Mesendoderm (in vitro differentiated cells): ENCODE measurements around the gene DNTT.

Source experiments
- DNase-seq: peaks from one replicate; pipeline ENCODE4 v3.0.0; 2013
- H2AK5ac ChIP-seq: 2 replicates; pipeline ENCODE4 v1.6.1; 2013; ENCODE audit warnings: low read length, inconsistent platforms
- H2BK120ac ChIP-seq: 2 replicates; pipeline ENCODE4 v1.6.1; 2013; ENCODE audit warnings: low read depth, mild to moderate bottlenecking, low read length, moderate library complexity, mixed read lengths
- H2BK15ac ChIP-seq: replicated peaks from 2 replicates; pipeline ENCODE4 v1.6.1; 2013; ENCODE audit warnings: low read depth, mild to moderate bottlenecking, moderate library complexity
- H2BK5ac ChIP-seq: 2 replicates; pipeline ENCODE4 v1.6.1; 2013; ENCODE audit warnings: low read length, inconsistent platforms
- H3K18ac ChIP-seq: 2 replicates; pipeline ENCODE4 v1.6.1; 2013; ENCODE audit warnings: mild to moderate bottlenecking, low read length, mixed read lengths
- H3K23ac ChIP-seq: one replicate; pipeline ENCODE4 v1.6.1; 2013; ENCODE audit warnings: low read length
- H3K27ac ChIP-seq: 2 replicates; pipeline ENCODE4 v1.5.1; 2013; ENCODE audit warnings: low read depth, mild to moderate bottlenecking, inconsistent platforms, low read length, moderate library complexity
- H3K27me3 ChIP-seq: 2 replicates; pipeline ENCODE4 v1.6.1; 2013; ENCODE audit warnings: low read length, control low read depth, mild to moderate bottlenecking, inconsistent platforms; ENCODE audit not compliant: insufficient read depth, poor library complexity
- H3K36me3 ChIP-seq: 2 replicates; pipeline ENCODE4 v1.6.1; 2013; ENCODE audit warnings: low read length, inconsistent platforms; ENCODE audit not compliant: control insufficient read depth, insufficient read depth
- H3K4ac ChIP-seq: one replicate; pipeline ENCODE4 v1.6.1; 2013; ENCODE audit warnings: low read depth, mild to moderate bottlenecking, low read length, moderate library complexity
- H3K4me1 ChIP-seq: 2 replicates; pipeline ENCODE4 v1.6.1; 2013; ENCODE audit warnings: low read depth, low read length, inconsistent platforms; ENCODE audit not compliant: control insufficient read depth
- H3K4me2 ChIP-seq: 2 replicates; pipeline ENCODE4 v1.6.1; 2013; ENCODE audit warnings: low read length
- H3K4me3 ChIP-seq: 2 replicates; pipeline ENCODE4 v1.5.1; 2013; ENCODE audit warnings: mild to moderate bottlenecking, low read length
- H3K56ac ChIP-seq: one replicate; pipeline ENCODE4 v1.6.1; 2013; ENCODE audit warnings: low read length
- H3K79me1 ChIP-seq: 2 replicates; pipeline ENCODE4 v1.6.1; 2013; ENCODE audit warnings: low read length, inconsistent platforms
- H3K79me2 ChIP-seq: 2 replicates; pipeline ENCODE4 v1.6.1; 2013; ENCODE audit warnings: mild to moderate bottlenecking, low read length; ENCODE audit not compliant: control insufficient read depth, insufficient read depth
- H3K9ac ChIP-seq: 2 replicates; pipeline ENCODE4 v1.6.1; 2013; ENCODE audit warnings: low read length, inconsistent platforms
- H4K5ac ChIP-seq: one replicate; pipeline ENCODE4 v1.6.1; 2013; ENCODE audit warnings: low read length
- H4K8ac ChIP-seq: one replicate; pipeline ENCODE4 v1.6.1; 2013; ENCODE audit warnings: low read depth, mild to moderate bottlenecking, control low read depth, low read length, moderate library complexity
- WGBS: extraction: QIAGEN DNeasy Blood & Tissue Kit; methylation state at CpG from one replicate; pipeline ENCODE4 v1.1.7; 2013; ENCODE audit warnings: low lambda C conversion rate, missing lambda C conversion rate; ENCODE audit not compliant: insufficient coverage; ENCODE audit errors: extremely low coverage; 5-methylcytosine and 5-hydroxymethylcytosine counted together

Gene DNTT

DNA sequence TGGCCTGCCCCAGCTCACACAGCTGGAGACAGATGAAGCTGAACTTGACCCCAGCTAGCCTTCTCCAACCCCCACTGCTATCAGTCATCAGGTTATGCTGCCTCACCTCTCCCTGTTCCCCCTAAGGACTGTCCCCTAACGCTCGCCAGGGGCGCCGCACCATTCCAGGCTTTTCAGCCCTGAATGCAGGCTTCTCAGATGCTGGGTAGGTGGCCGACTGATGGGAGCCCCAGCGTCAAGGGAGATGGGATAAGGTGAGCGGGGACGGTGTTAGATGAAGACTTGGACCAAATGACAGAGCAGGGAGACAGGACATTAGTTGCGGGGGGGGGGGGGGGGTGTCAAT, 70.4 kb downstream of the DNTT start:
- no peaks in the 10 kb centered on the region for H3K27me3 ChIP-seq
- no peak overlapping the region for H3K23ac ChIP-seq
- H3K56ac ChIP-seq, result peak overlapping the region; percentile 89
- H2BK5ac ChIP-seq, result no peak overlapping the region
- peak overlapping the region; percentile 4 for H3K4me2 ChIP-seq
- no peak overlapping the region for H4K5ac ChIP-seq
- no peak overlapping the region for H2AK5ac ChIP-seq
- no peak overlapping the region for H4K8ac ChIP-seq
- H3K18ac ChIP-seq, result no peak overlapping the region
- H3K9ac ChIP-seq, result no peak overlapping the region
- H3K27ac ChIP-seq, result no peak overlapping the region
- no peaks in the 10 kb centered on the region for H3K36me3 ChIP-seq
- H3K79me1 ChIP-seq, result no peaks in the 10 kb centered on the region
- no peak overlapping the region for H2BK15ac ChIP-seq
- no peak overlapping the region for H3K4ac ChIP-seq
- H3K4me3 ChIP-seq, result no peak overlapping the region
- H2BK120ac ChIP-seq, result no peak overlapping the region
- H3K79me2 ChIP-seq, result no peaks in the 10 kb centered on the region
- peak; percentile 60 for DNase-seq
- no peaks in the 10 kb centered on the region for H3K4me1 ChIP-seq
- no CpG with 5 or more reads among the region's 9 CpGs for WGBS

DNA sequence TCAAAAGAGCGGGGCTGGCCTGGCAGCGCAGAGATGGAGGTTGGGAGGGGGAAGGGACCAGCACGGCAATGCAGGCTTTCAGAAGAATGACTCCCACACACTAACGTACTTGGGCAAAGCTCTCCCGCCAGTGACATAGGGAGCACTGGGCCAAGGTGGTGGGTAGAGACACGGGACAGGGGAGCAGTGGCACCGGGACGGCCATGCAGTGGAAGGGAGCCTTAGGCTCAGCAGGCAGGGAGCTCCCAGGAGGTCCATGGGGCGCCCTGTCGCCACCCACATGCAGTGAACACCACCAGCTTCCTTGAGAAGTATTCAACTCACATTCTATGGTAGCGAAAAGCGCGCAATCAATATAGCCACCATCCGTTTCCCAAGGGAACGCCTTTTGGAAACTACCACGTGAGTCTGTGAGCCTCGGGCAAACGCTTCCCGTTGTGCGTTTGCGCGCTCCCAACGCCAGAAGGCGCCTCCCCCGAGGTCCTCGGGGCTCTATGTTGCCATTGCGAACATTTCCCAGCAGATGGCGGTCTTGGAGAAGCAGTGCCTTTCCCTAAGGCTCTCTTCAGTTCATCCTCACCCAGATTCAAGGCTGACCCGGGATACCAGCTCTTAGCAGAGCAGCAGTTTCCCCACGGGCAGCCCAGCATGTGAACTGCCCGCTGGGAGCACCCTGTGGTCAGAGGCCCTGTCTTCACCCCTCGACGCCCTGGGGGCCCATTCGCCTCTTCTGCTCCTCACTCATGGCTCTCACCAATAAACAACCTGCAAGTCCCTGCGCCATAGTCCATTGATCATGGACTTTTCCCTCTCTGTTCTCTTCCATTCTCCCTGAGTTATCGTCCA, 71.0 kb downstream of the DNTT start:
- no CpG with 5 or more reads among the region's 36 CpGs for WGBS
- Histone ChIP-seq H3K27ac (no peak overlapping the region), H3K4ac (no peak overlapping the region), H2BK120ac (no peak overlapping the region), H3K36me3 (no peaks in the 10 kb centered on the region), H3K9ac (peak overlapping the region; percentile 70), H3K79me1 (no peaks in the 10 kb centered on the region), H4K8ac (no peak overlapping the region), H3K56ac (peak overlapping the region; percentile 89), H4K5ac (no peak overlapping the region), H2BK5ac (no peak overlapping the region), H2BK15ac (no peak overlapping the region), H3K79me2 (no peaks in the 10 kb centered on the region), H2AK5ac (no peak overlapping the region), H3K4me3 (peak overlapping the region; percentile 45), H3K27me3 (no peaks in the 10 kb centered on the region), H3K4me2 (peak overlapping the region; percentile 97), H3K4me1 (no peaks in the 10 kb centered on the region), H3K23ac (no peak overlapping the region), H3K18ac (no peak overlapping the region)
- DNase-seq, result peak; percentile 93

DNA sequence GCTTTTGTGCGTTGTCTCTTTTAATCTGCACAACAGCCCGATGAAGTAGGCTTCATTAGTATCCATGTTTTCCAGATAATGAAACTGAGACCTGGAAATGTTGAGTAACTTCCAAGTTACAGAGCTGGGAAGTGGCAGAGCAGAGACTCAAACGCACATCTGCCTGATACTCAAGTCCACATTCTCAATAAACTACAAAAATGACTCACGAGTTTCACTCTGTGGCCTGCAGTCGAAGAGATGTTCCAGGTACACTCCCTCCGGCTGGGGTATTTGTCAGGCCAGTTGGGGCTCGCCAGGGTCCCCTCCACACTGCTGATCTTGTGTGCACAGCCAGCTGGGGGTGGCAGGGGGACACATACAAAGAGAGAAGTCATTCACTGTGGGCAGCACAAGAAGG, 72.2 kb downstream of the DNTT start:
- no peak overlapping the region for H2BK120ac ChIP-seq
- no peak overlapping the region for H3K27ac ChIP-seq
- H3K36me3 ChIP-seq, result no peaks in the 10 kb centered on the region
- no peak overlapping the region for H3K23ac ChIP-seq
- no peak overlapping the region for H2BK5ac ChIP-seq
- WGBS, result no CpG with 5 or more reads among the region's 7 CpGs
- no peak overlapping the region for H3K4me3 ChIP-seq
- H3K79me2 ChIP-seq, result no peaks in the 10 kb centered on the region
- no peak overlapping the region for H3K9ac ChIP-seq
- no peaks in the 10 kb centered on the region for H3K79me1 ChIP-seq
- no peak overlapping the region for H2BK15ac ChIP-seq
- H4K5ac ChIP-seq, result no peak overlapping the region
- H3K27me3 ChIP-seq, result no peaks in the 10 kb centered on the region
- H4K8ac ChIP-seq, result no peak overlapping the region
- no peak overlapping the region for H3K4me2 ChIP-seq
- no peak overlapping the region for H3K18ac ChIP-seq
- H3K4me1 ChIP-seq, result no peaks in the 10 kb centered on the region
- no peak overlapping the region for H3K56ac ChIP-seq
- no peak overlapping the region for H2AK5ac ChIP-seq
- no peak overlapping the region for H3K4ac ChIP-seq
- no peak for DNase-seq

DNA sequence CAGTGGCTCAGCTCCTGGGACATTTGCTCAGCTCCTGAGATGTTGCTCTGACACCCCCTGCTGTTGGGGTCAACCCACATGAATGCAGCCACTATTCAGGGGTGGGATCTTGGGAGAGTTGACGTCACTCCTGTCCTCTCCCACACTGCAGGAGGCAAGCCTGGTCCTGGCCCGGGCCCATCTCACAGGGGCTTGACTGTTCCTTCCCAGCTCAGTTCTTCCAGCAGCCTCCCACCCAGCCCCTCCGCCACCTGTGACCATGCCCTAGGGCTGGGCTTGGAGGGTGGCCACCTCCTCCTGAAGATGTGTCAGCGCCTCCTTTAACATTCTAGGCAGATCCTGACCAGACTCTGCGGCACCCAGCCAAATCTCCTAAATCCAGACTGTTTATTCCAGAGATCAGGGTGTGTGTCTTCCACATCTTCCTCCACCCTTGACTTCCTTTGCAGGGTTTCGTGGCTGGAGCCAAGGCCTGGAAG, 73.6 kb downstream of the DNTT start:
- H2AK5ac ChIP-seq, result no peak overlapping the region
- H3K18ac ChIP-seq, result no peak overlapping the region
- no peak overlapping the region for H3K4me2 ChIP-seq
- DNase-seq, result peak; percentile 23
- H3K4me3 ChIP-seq, result no peak overlapping the region
- H2BK5ac ChIP-seq, result no peak overlapping the region
- H3K79me2 ChIP-seq, result no peaks in the 10 kb centered on the region
- H3K27ac ChIP-seq, result no peak overlapping the region
- H3K79me1 ChIP-seq, result no peaks in the 10 kb centered on the region
- no peaks in the 10 kb centered on the region for H3K36me3 ChIP-seq
- H2BK120ac ChIP-seq, result no peak overlapping the region
- no peak overlapping the region for H3K4ac ChIP-seq
- no peak overlapping the region for H4K5ac ChIP-seq
- no peaks in the 10 kb centered on the region for H3K4me1 ChIP-seq
- H3K27me3 ChIP-seq, result no peaks in the 10 kb centered on the region
- H3K56ac ChIP-seq, result no peak overlapping the region
- no peak overlapping the region for H4K8ac ChIP-seq
- H3K9ac ChIP-seq, result no peak overlapping the region
- H2BK15ac ChIP-seq, result no peak overlapping the region
- no CpG with 5 or more reads among the region's 6 CpGs for WGBS
- H3K23ac ChIP-seq, result no peak overlapping the region

DNA sequence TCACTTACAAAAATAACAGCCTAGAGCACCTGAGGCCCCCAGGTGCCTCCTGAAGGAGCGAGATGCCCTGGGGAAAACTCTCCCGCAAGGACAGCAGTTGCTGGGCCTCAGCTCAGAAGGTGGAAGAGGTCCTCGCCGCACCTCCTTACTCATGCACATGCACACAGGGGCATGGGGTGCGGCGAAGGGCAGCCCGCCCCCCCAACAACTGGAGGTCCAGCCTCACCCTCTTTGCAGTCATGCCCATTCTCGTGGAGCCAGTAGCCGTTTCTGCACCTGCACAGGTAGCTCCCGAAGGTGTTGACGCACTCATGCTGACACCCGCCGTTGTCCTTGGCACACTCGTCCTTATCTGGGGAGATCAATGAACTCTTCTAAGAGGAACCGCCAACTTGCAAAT, 74.5 kb downstream of the DNTT start:
- H2BK5ac ChIP-seq, result no peak overlapping the region

DNA sequence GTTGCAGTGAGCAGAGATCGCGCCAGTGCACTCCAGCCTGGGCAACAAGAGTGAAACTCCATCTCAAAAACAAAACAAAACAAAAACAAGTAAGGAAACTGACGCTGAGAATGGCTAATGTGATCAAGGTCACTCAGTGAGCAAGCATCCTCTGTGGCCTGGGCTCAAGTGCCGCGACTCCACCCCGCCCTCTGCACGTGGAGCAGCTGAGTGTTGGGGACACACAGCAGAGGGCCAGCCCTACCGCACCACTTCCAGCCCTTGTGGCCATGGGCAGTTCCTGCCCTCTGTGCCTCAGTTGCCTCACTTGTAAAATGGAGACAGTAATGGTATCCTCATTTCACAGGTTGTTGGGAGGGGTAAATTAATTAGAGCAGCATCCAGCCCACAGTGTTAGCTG, 75.5 kb downstream of the DNTT start:
- no peak overlapping the region for H3K9ac ChIP-seq
- H3K56ac ChIP-seq, result no peak overlapping the region
- H2BK15ac ChIP-seq, result no peak overlapping the region
- H3K36me3 ChIP-seq, result no peaks in the 10 kb centered on the region
- H3K23ac ChIP-seq, result no peak overlapping the region
- no peak overlapping the region for H3K4me2 ChIP-seq
- no peak overlapping the region for H2BK5ac ChIP-seq
- H3K4me3 ChIP-seq, result no peak overlapping the region
- H3K4ac ChIP-seq, result no peak overlapping the region
- H2AK5ac ChIP-seq, result no peak overlapping the region
- H3K18ac ChIP-seq, result no peak overlapping the region
- H4K5ac ChIP-seq, result no peak overlapping the region
- no peak overlapping the region for H2BK120ac ChIP-seq
- no peaks in the 10 kb centered on the region for H3K27me3 ChIP-seq
- no peaks in the 10 kb centered on the region for H3K79me1 ChIP-seq
- H3K27ac ChIP-seq, result no peak overlapping the region
- H4K8ac ChIP-seq, result no peak overlapping the region
- H3K4me1 ChIP-seq, result no peaks in the 10 kb centered on the region
- no peaks in the 10 kb centered on the region for H3K79me2 ChIP-seq
- no peak for DNase-seq
- no CpG with 5 or more reads among the region's 8 CpGs for WGBS

More for the DNA sequence above, 74.5 kb downstream of the DNTT start:
- Histone ChIP-seq H3K4me1 (no peaks in the 10 kb centered on the region), H3K18ac (no peak overlapping the region), H2BK120ac (no peak overlapping the region), H3K4me2 (no peak overlapping the region), H4K8ac (no peak overlapping the region), H4K5ac (no peak overlapping the region), H3K56ac (no peak overlapping the region), H3K4me3 (no peak overlapping the region), H3K27me3 (no peaks in the 10 kb centered on the region), H3K4ac (no peak overlapping the region), H2BK15ac (no peak overlapping the region), H3K9ac (no peak overlapping the region), H3K79me2 (no peaks in the 10 kb centered on the region), H3K27ac (no peak overlapping the region), H3K79me1 (no peaks in the 10 kb centered on the region), H2AK5ac (no peak overlapping the region), H3K36me3 (no peaks in the 10 kb centered on the region), H3K23ac (no peak overlapping the region)
- no CpG with 5 or more reads among the region's 15 CpGs for WGBS
- DNase-seq, result no peak
